Body of pancreas (tissue), 4 donors: ENCODE data around the gene OR2J1. TPM values are rescaled to one million over a fixed set of nuclear protein-coding genes. Genes with fewer than 3 reads are reported as not detected.

Source experiments
- ATAC-seq: fragments of 150-250 bp; one replicate; pipeline ENCODE4 v1.9.1; 2016
- DNase-seq, 4 donors: peaks; one replicate each; pipeline ENCODE4 v3.0.0-alpha.2; 2019
- H3K27ac ChIP-seq, 4 donors: fragments of 200-600 bp; sonication (generic); 1 replicate in 3 of 4; 2 replicates in 1 of 4; pipeline versions ENCODE4 v1.5.1 to v1.6.1; 2016 to 2019; ENCODE audit warnings: mild to moderate bottlenecking in 1 of 4, mixed read lengths in 1 of 4, moderate library complexity in 1 of 4
- H3K27me3 ChIP-seq, 2 donors: fragments of 200-600 bp; sonication (generic); one replicate each; pipeline ENCODE4 v1.6.0; 2016; ENCODE audit warnings: mild to moderate bottlenecking in 1 of 2
- H3K36me3 ChIP-seq, 2 donors: fragments of 200-600 bp; sonication (generic); replicated peaks in 1 of 2; 2 replicates each; pipeline ENCODE4 v1.5.1; 2016; ENCODE audit warnings: low read depth in 2 of 2; ENCODE audit not compliant: insufficient read depth in 1 of 2
- H3K4me1 ChIP-seq: fragments of 200-600 bp; sonication (generic); one replicate; pipeline ENCODE4 v1.6.0; 2016
- H3K4me3 ChIP-seq, 2 donors: fragments of 200-600 bp; sonication (generic); 1 replicate in 1 of 2; 2 replicates in 1 of 2; pipeline ENCODE4 v1.5.1; 2016 to 2019
- H3K9me3 ChIP-seq, 3 donors: fragments of 200-600 bp; sonication (generic); 1 replicate in 2 of 3; 2 replicates in 1 of 3; pipeline ENCODE4 v1.5.1; 2016
- POLR2A ChIP-seq, 3 donors: fragments of 450-650 bp; IDR thresholded peaks; one replicate each; pipeline ENCODE4 v1.6.1; 2016; ENCODE audit warnings: antibody characterized with exemption in 3 of 3, mild to moderate bottlenecking in 2 of 3
- WGBS, 2 donors: methylation state at CpG; one replicate each; pipeline ENCODE4 v1.1.5; 2017; 5-methylcytosine and 5-hydroxymethylcytosine counted together
- intact Hi-C: fragments of 100-400 bp; cut with DNase I; formaldehyde crosslinking; loops from one replicate; pipeline ENCODE4 v1.15.1; 2023
- total RNA-seq, 2 donors: library from RNA; depleted of rRNA; stranded (reverse); fragments of >200 nt; gene quantifications; one replicate each; pipeline ENCODE4 v1.1.0, GENCODE V29; 2016
- TF ChIP-seq, protein P1 (sequence below), 7 experiments: fragments of 450-650 bp in 4 of 7; fragments of 200-600 bp in 3 of 7; sonication (generic) in 3 of 7; IDR thresholded peaks; one replicate each; pipeline ENCODE4 v1.5.1; 2016 to 2019; ENCODE audit warnings: antibody characterized with exemption in 7 of 7

OR2J1 gene
- total RNA-seq, 2 donors from 2014 or later = not detected

DNA sequence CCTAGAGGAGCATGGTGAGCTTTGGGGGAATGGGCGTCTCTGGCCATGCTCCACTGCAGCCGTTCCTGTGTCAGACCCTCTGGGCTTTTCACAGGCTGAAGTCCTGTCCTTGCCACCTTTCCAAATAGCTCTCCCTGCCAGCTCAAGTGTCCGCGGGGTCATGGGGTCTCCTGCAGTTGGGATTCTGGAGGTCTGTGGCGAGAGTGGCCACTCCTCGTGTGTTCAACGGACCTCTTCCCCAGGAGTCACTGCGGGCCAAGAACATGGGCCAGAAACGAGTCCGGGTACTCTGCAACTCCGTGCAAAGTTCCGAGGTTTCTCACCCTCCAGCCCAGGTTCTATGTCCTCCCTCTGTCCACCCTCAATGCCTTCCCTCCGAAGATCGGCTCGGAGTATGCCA is 16.8 kb upstream of the OR2J1 start:
- DNase-seq (no peak), ATAC-seq (no peak)

DNA sequence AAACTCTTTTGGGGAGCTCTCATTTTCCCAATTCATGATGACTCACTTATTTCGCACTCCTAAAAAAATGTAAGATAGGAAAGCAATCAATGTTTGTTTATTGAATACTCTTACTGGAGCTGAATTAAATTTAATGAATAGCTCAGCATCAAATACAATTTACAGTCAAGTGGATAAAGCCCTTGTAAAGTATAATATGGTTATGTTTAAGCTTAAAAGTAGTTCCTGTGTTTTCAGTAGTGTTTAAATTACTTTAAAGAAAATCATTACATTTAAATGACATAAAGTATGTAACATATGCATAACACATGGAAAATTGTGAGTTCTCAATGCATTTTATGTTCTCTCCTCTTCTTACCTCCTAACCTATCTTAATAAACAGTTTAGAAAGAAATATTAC is 12.1 kb upstream of the OR2J1 start, which contains the start of gene OR2B3:
Gene OR2B3, minus strand, starts transcription at position 101 of the 400 bp plus-strand sequence. Its CDS starts 65 bp downstream, at position 36.
- intact Hi-C loops = no loop called here
- Histone ChIP-seq H3K27me3 (no peaks in the 10 kb centered on the region), H3K4me1 (no peaks in the 10 kb centered on the region), H3K4me3 (no peak within 1 kb of the TSS), H3K9me3 (no peaks in the 10 kb centered on the region), H3K36me3 (no peaks in the 10 kb centered on the region), H3K27ac (no peak within 1 kb of the TSS)
- TF ChIP-seq, protein P1, sequence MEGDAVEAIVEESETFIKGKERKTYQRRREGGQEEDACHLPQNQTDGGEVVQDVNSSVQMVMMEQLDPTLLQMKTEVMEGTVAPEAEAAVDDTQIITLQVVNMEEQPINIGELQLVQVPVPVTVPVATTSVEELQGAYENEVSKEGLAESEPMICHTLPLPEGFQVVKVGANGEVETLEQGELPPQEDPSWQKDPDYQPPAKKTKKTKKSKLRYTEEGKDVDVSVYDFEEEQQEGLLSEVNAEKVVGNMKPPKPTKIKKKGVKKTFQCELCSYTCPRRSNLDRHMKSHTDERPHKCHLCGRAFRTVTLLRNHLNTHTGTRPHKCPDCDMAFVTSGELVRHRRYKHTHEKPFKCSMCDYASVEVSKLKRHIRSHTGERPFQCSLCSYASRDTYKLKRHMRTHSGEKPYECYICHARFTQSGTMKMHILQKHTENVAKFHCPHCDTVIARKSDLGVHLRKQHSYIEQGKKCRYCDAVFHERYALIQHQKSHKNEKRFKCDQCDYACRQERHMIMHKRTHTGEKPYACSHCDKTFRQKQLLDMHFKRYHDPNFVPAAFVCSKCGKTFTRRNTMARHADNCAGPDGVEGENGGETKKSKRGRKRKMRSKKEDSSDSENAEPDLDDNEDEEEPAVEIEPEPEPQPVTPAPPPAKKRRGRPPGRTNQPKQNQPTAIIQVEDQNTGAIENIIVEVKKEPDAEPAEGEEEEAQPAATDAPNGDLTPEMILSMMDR (IDR thresholded peaks at IDR 0.05) = no peak
- TF ChIP-seq POLR2A (IDR thresholded peaks at IDR 0.05) = no peak
- 69 to 71% methylated on average over 1 of the region's 1 CpG for WGBS, 2 donors
- DNase-seq (no peak), ATAC-seq (no peak)

More for the DNA sequence above, 16.8 kb upstream of the OR2J1 start:
- no peak overlapping the region for H3K27ac ChIP-seq
- no peaks in the 10 kb centered on the region for H3K27me3 ChIP-seq
- intact Hi-C loops = no loop called here
- 81 to 88% methylated on average over 15 of the region's 15 CpGs for WGBS, 2 donors
- no peaks in the 10 kb centered on the region for H3K4me1 ChIP-seq
- no peaks in the 10 kb centered on the region for H3K9me3 ChIP-seq
- H3K4me3 ChIP-seq = no peak overlapping the region
- TF ChIP-seq, protein P1 (IDR thresholded peaks at IDR 0.05) = no peak
- no peak for TF ChIP-seq POLR2A (IDR thresholded peaks at IDR 0.05)
- H3K36me3 ChIP-seq = no peaks in the 10 kb centered on the region

DNA sequence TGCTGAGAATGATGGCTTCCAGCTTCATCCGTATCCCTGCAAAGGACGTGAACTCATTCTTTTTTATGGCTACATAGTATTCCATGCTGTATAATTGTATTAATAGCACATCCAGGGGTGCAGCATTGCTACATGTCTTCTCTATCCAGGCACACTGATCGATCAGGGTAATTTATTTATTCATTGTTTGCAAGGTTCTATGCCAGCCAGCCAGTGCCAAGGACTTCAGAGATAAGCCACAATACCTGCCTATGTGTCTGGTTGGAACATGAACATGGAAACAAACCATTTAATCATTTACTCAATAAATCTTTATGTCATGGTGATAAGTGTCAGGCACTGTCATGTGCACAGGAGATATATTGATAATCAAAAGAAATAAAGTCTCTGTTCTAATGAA is 6.3 kb upstream of the OR2J1 start:
- WGBS, 2 donors = 60 to 62% methylated on average over 3 of the region's 3 CpGs
- intact Hi-C loops = no loop called here
- ATAC-seq = no peak
- no peaks in the 10 kb centered on the region for H3K27me3 ChIP-seq
- no peak for TF ChIP-seq POLR2A (IDR thresholded peaks at IDR 0.05)
- TF ChIP-seq, protein P1 (IDR thresholded peaks at IDR 0.05) = no peak
- no peak overlapping the region for H3K4me3 ChIP-seq
- no peaks in the 10 kb centered on the region for H3K4me1 ChIP-seq
- H3K27ac ChIP-seq = no peak overlapping the region
- H3K9me3 ChIP-seq = no peaks in the 10 kb centered on the region
- no peak for DNase-seq
- no peaks in the 10 kb centered on the region for H3K36me3 ChIP-seq

DNA sequence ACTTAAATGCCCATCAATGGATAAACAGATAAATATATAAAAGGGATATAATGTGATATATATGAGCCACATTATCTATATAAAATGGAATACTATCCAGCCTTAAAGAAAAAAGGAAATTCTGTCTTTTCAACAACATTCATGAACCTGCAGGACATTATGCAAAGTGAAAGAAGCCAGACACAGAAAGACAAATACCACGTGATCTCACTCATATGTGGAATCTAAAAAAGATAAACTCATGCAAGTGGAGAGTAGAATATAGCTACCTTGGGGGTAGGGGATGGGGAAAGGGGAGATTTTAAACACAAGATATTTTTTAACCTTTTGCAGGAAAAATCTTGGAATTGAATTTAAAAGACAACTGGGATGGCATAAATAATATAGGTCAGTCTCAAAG is 1.5 kb upstream of the OR2J1 start:
- Histone ChIP-seq H3K4me1 (no peaks in the 10 kb centered on the region), H3K27ac (no peak overlapping the region), H3K27me3 (no peaks in the 10 kb centered on the region), H3K9me3 (no peaks in the 10 kb centered on the region), H3K4me3 (no peak overlapping the region), H3K36me3 (no peaks in the 10 kb centered on the region)
- intact Hi-C loops = no loop called here
- WGBS, 2 donors = 52 to 64% methylated on average over 1 of the region's 1 CpG
- DNase-seq = no peak
- TF ChIP-seq, protein P1 (IDR thresholded peaks at IDR 0.05) = no peak
- TF ChIP-seq POLR2A (IDR thresholded peaks at IDR 0.05) = no peak
- ATAC-seq = no peak

DNA sequence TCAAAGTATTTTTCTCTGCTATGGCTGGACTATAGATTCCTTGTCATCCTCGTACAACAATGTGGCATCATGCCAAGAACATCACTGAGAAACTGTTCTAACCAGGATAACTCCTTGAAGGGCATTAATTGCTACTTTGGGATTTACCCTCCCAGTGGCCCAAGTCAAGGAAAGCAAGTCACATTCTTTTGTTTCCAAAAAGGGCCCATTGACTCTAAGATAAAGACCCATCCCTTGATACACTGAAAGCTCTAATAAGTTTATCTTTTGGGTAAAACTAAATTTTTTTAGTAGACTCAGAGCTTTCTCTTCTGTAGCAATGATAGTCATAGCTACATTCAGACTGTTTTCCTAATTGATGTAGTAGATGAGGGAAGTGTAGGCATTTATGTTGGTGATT is 8.5 kb downstream of the OR2J1 start, which contains the start of gene OR2J3:
Gene OR2J3, plus strand, starts transcription at position 301 of the 400 bp plus-strand sequence. CDS start 3,833 bp downstream, outside the sequence.
- no peak for ATAC-seq
- no peak for TF ChIP-seq POLR2A (IDR thresholded peaks at IDR 0.05)
- TF ChIP-seq, protein P1 (IDR thresholded peaks at IDR 0.05) = no peak

More for the DNA sequence above, 8.5 kb downstream of the OR2J1 start, which contains the start of gene OR2J3:
- 25 to 29% methylated on average over 1 of the region's 1 CpG for WGBS, 2 donors
- Histone ChIP-seq H3K27me3 (no peaks in the 10 kb centered on the region), H3K4me3 (no peak within 1 kb of the TSS), H3K9me3 (no peaks in the 10 kb centered on the region), H3K36me3 (no peaks in the 10 kb centered on the region), H3K27ac (no peak within 1 kb of the TSS), H3K4me1 (no peaks in the 10 kb centered on the region)
- intact Hi-C loops = no loop called here
- no peak for DNase-seq
